Activated T-helper 1 cell treated with anti-CD3 and anti-CD28 coated beads, Interleukin-2, amount 50 U/mL, for 16 hours (primary cell): Measurements from ENCODE around the gene PRRG3.

Experiments
- DNase-seq, 2 donors: peaks; one replicate each; pipeline ENCODE4 v3.0.0-alpha.2; 2020; ENCODE audit warnings: low read depth in 1 of 2, low spot score in 1 of 2

PRRG3 gene

DNA sequence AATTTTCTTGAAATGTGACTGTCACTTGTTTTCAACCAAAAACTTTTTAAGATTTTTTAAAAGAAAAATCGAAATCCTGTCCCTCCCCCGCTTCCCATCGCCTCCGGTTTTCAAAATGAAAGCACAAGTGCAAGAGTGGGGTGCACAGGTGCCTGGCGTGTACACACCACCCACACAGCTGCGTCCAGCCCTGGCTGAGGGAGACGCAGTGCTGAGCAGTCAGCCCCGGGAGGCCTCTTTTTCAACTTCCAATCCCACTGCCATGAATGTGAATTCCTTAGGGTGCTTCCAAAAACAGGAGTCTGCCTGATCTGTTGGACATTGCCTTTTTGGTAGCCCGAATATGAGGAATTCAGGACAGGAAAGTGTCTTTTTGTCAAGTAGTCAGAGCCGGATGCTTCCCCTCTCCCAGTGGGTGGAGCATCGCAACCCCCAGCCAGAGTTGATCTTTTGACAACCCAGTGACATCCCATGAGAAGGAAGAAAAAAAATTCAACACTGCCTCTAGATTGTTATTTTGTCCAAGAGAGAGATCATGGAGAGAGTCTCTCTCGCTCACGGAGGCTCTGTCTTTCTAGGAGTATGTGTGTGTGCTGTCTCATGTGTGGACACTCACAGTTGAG, 8.9 kb downstream of the PRRG3 start:
- DNase-seq = no peak

DNA sequence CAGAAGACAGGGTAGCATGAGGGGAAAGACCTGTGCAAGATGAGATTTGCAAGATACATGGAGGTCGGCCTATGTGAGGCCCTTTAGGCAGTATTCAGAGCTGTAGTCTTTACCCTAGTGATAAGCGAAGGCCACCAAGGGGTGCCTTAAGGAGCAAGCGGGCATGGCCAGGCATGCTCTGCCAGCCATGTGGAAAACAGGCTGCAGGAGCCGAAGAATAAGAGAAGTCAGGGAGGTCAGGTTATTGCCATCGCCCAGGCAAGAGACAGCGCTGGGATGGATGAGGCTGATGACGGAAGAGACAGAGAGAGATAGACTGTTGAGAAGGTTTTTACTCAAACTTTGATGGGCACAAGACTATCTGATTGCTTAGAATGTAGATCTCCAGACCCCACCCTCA, 13.6 kb downstream of the PRRG3 start:
- no peak for DNase-seq

DNA sequence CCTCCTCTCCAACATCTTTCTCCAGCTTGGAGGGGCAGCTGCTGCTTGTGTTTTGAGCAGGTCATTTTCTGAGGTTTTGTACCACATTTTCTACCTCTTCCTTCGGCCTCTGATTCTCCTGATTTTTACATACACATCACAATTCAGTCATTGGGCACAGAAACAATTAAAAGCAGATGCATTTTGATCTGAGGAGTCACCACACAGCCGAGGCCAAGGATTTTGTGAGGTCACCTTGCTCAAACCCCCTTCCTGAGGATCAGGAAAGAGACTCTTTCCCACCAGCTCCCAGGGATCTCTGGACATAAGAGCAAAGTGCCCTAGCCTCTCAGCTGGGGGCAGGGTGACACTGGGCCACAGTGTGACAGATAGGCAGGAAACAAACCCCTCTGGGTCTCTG, 15.2 kb downstream of the PRRG3 start:
- DNase-seq = no peak

DNA sequence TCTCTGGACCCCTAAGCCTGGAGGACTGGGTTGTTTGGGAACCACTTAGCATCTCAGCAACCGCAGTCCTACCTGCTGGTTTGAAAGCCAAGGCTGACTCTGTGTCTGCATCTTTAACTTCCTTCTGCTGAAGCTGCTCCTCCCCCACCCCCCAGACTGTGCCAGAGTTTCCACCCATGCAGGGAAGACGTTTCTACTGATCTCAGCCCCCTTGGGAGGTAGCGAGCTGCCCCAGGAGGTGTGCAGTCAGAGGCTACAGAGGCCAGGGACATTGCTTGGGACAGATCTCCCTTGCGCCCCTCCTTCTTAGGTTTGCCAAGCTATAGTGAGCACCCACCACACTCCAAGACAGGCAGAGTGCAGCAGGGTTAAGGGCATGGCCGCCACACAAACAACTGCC, 15.9 kb downstream of the PRRG3 start:
- no peak for DNase-seq

DNA sequence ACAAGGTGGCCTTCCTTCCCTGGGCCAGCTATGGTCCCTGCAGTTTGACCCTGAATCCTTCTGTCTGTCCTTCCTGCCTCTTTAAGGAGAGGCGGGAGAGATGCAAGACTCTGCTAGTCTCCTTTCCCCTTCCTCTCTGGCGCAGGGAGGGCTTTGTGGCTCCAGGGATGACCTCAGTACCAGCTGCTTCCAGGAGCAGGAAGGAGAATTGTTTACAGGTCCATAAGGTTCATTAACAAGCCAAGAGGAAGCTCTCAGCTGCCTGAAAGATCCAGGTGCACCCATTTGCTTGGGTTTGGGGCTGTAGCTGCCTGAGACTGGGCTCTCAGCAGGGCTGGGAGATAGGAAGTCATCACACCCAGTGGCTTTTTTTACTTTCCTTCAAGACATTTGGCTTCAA, 16.5 kb downstream of the PRRG3 start:
- DNase-seq = no peak

DNA sequence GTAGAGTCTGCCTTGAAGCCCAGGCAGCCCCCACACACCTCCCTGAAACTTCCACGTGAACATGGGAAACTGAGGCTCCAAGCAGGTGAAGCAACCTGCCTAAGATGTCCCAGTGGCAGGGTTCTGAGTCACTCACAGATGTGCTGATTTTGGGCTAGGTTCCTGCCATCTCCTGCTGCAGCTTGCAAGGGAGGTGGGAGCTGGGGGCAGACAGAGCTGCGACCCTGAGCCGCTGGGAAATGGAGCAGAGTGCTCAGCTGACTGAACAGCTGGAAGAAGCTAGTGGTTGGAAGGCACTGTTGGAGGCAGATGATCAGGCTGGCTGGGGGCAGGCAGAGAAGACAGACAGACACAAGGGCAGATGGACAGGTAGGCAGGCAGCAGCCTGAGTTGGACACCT, 17.0 kb downstream of the PRRG3 start:
- no peak for DNase-seq

DNA sequence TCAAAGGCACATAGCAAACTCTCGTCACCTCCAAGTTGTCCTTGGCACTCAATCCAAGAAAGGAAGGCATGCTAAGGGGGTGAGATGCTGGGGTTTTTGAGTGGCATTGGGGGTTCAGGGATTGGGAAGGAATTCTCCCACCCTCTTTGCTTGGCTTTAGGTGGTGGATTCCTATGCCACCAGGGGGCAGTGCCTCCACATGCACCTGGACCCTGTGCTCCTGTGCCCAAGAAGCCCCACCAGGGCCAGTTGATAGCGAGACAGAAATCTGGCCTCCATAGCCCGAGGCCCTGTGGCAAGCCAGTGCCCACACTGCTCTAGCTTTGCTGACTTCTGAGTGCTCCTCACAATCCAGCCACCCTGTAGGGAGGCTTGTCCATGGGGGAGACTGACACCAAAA, 18.6 kb downstream of the PRRG3 start:
- DNase-seq = no peak

DNA sequence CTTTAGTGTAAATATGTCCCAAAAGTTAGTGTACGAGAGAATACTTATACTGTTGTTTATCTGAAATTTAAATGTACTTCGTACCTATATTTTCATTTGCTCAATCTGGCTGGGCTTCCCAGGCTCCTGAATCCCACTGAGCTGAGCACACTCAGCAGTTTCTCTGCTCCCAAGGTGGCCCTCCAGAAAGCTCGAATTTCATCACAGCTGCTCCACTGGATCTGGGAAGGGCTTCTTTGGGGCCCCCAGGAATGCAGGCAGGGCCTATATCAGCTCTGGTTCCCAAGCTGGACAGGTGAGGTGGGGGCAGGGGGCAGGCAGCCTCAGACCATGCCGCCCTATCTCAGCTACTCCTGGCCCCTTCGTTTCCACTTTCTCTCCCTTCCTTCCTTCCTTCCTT, 19.1 kb downstream of the PRRG3 start:
- DNase-seq = no peak

DNA sequence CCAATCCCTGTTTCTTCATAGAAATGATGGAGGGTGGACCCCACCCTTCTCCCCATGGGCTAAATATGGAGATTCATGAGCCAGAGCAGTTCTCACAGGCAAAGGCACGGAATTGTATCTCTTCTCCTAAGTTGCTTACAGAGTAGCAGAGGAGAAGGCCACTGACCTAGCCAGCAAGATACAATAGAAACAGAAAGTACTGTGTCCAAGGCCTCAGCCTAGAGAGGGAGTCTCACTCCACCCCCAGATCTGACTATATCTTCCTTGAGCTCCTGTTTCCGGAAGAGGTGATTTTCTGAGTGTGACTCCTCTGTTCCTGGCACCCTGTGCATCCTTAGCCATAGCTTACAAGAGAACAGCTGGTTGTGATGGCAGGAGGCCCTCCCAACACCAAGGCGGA, 20.5 kb downstream of the PRRG3 start, which contains the start of gene FATE1:
FATE1 (plus strand) TSS at position 284 of the 400 bp plus-strand sequence; CDS start at position 369, 85 bp downstream.
- DNase-seq = no peak

DNA sequence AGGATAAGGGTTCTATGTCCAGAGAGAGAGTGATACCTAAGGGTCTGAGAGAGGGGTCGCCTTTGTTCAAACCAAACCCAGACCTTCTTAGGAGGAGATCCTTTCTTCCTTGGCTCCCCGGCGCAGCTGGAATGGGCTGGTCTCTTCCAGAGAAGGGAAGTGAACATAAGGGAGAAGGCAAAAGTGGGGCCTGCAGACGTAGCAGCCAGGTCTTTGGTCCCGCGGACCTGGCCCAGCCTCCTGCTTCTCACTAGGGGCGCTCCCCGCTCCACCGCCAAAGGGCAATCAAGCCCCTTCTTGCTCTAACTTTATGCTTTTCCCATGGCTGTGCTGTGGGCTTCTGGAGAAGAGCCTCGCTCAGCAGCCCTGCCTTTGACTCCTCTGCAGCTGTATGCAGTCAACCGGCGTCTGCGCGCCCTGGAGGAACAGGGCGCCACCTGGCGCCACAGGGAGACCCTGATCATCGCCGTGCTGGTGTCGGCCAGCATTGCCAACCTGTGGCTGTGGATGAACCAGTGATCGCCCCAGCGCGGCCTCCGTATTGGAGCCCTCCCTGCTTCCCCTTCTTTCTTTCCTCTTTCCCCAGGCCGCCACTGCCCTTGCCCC, 27.1 kb downstream of the PRRG3 start:
- DNase-seq = no peak

DNA sequence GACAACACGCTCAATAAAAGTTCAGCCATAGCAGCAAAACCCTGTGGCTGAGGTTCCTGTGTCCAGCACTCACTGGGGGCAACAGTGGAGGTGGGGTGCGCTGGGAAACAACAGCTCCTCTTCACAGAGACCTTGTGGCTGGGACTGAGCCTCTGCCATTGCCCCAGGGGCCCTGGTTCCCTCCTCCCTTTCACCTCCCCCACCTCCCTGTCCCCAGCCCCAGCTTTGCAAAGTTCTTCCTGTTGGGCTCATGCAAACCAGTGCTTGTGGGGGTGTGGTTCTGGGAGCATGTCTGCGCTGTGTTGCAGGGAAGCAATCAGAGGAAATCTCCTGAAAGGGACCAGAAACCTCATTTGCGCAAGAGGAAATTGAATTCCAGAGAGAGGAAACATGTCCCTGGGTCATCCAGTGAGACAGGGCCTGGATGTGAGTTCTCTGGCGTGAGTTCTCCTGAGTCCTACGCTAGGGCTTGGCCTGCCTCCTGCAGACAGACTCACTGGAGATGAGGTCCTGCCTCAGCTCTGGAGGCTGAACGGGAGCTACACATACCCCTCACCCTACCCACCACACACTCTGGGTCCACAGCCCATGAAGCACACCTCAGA, 28.0 kb downstream of the PRRG3 start:
- no peak for DNase-seq

DNA sequence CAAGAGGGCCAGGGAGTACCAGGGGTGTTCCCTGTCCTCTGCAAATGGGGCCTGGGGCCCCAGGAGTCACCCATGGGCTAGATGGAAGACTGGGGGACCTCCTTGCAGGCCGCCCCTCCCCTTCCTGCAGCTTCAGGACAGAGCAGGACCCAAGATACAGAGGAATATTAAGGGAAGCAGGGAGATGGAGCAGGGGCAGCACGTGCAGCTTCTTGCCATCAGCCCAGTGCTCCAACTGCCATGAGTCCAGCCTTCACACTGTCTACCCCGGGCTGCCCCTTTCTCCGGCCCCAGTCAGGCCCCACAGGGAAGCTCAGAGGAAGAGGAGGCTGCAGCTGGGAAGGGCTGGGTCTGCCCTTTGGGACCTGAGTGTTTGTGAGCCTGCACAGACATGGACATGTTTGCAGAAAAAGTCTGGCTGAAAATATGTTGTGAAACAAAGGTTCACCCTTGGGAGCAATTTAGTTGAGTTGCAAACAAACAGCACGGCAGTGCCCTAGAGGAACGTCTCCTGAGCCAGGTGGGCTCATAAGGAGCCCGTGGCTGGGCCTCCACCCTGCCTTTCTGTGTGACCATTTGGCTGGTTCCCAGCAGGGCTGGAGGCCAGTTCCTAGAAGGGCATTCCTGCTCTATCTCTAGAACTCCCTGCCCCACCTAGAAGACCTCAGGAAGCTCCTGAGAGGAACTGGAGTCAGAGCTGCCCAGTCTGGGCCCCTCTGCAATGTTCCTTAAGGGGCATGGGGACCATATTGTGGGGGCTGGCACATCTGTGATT, 29.5 kb downstream of the PRRG3 start:
- no peak for DNase-seq

DNA sequence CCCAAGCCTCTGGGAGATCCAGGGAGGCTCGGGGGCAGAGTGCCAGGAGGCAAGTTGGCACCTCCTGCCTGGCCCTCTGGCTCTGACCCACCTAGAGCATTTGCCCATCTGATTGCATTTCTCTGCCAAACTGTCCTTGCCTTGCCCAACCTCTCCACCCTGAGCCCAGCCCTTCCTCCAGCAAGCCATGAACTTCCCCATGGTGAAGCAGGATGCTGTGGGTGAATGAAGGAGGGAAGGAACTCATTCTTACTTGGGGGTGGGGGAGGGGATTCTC, 30.0 kb downstream of the PRRG3 start:
- no peak for DNase-seq

DNA sequence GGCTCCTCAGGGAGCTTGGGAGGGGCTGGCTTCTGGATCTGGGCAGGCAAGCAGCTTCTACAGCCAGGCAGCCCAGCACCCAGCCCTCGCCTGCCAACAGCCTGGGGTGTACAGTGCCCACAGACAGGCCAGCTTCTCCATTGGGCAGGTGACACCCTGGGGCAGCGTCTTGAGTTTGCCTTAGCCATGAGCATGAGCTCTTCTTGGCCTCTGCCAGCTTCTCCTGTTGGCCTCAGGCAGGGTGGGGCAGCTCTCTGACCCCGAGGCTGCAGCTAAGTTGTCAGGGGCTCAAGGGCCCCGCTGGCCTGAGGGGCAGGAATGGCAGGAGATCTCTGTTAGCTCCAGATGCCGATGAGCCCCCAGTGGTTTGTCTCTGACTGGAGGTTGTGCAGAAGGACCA, 31.5 kb downstream of the PRRG3 start:
- DNase-seq = no peak

DNA sequence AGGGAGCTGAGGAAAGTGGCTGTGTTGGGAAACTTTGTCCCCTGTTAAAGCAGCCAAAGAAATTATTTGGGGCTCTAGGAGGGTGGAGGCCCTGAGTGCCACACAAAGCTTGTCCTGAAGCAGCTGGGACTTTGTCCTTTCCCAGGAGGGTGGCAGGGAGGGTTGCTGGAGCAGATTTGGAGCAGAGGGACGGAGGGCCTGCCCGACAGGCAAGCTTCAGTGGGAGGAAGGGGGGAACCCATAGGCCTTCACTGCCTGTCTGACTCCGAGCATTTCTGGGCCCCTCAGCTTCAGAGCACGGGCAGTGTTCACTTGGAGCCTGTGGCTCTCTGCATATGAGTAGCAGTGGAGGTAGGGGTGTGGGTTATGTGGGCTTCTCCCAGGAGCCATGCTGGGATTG, 32.1 kb downstream of the PRRG3 start:
- no peak for DNase-seq

DNA sequence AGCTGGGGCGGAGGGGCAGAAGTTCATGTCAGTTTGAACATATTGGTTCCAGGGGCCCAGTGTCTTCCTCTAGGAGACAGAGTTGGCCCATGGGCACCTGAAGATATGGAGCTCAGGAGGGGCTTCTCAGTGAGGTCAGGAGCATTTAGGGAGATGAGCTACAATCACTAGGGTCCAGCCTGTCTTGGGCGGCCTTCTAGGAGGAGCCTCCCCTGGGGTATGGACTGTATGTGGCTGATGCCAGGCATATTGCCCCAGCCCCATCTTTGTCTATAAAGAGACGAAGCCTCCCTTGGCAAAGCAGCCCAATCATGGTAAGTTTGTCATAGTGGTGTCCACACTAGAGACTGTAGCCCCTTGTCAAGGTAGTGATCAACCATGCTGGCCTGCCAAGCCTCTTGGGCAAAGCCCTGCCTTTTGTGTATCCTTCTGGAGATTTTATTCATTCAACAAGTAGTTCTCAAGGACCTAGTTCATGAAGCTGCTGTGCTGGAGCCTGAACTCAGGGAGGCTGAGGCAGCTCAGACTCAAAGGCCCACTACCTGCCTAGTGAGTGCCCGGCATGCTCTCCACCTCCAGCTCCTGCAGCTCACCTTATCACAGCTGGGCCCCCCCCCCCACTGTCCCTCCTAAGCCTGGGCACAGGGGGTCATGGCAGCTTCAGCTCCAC, 33.9 kb downstream of the PRRG3 start:
- no peak for DNase-seq

DNA sequence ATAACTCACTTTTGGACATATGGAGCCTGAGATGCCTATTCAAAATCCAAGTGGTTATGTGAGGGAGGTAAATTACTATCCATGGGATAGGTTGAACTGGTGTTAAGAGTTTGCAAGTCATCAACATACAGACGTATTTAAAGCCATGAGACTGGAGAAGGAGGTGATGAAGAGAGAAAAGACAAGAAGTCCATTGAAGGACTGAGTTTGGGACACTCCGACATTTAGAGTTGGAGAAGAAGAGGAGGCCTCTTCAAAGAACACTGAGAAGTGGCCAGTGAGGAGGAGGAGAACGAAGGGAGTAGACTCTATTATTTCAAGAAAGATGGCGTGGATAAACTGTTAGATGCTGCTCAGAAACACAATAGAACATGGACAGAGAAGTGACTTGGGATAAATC, 39.2 kb downstream of the PRRG3 start, which contains the start of gene CNGA2:
CNGA2 (plus strand) TSS at position 301 of the 400 bp plus-strand sequence. CDS start 3,738 bp downstream, outside the sequence.
- no peak for DNase-seq

DNA sequence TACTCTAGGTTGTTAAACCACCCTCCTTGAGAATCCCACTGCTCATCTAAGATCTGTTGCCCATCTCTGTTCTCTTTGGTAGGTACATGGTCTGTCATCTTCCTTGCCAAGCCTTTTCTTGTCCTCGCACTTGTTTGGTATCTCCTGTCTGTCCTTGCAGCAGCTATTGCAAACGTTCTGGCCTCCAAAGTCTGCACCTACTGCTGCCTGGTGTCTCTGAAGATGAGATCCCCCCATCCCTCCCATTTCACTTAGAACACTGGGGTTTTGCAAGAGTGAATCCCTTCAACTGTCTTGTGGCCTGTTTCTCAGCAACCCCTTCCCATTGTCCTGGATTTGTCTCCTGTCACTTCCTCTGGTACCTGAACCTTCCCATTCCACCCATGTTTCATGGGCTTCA, 40.0 kb downstream of the PRRG3 start:
- DNase-seq = no peak

DNA sequence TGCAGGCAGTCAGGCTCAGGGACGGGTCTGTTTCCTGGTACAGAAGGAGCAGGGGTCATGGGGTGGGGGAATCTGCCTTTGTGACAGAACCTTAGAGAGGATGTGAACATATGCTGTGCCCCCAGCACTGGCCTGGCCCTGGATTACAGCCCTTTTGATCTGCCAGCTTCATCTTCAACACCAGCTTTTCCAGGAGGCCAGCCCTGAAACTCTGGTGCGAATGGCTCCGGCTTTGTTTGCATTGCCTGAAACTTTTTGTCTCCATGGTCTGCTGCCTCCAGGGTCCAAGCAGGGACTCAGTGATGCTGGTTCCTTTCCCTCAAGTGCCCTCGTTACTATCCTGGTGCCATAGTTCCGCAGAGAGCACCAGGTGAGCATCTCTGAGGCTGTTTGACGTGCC, 41.4 kb downstream of the PRRG3 start:
- no peak for DNase-seq

DNA sequence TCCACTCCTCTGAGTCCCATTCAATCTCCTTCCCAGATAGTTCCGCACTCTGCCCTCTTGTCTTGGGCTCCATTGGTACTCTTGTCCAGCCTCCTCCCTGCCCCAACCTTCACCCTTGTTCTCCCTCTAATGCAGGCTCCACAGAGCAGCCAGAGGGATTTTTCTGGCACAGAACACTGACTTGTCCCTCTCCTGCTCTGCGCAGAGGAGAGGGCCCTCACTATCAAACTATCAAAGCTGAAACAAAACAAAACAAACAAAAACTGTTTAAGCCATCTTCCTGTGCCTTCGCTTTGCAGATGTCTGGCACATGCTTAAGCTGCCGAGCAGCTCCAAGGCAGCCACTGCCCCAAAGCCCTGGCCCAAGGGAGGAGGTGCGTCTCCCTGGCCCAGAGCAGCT, 42.2 kb downstream of the PRRG3 start:
- no peak for DNase-seq

DNA sequence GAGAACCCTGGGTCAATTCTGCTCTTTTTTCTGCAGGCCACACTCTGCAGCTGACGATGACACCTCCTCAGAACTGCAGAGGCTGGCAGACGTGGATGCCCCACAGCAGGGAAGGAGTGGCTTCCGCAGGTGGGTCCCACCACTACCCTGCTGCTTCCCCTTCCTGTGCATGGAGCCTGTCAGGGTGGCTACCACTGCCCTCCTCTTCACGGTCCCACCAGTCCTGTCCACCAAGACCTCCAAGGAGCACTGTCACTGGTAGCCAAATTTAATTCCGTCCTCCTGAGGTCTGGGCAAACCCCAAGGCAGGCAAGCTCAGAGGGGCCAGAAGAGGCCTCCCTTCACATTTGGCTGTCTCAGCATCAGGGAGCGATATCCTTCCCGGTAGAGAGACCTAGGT, 43.5 kb downstream of the PRRG3 start:
- DNase-seq = no peak

DNA sequence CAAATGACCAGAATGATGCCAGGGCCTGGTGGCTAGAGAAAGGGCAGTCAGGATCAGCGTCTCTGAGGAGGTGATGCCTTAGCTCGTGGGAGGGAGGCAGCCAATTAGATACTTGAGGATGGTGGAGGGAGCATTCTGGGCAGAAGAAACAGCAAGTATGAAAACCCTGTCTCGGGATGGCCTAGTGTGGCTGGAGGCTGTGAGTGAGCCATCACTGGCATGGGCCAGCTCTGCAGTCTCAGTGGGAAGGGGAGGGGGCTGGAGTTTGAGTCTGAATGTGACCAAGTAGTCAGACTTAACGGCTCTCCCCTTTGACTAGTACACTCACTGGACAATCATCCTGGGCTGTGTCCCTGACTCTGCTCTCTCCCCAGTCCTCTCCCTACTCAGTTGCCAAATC, 46.3 kb downstream of the PRRG3 start:
- DNase-seq = no peak
